DMS53 treated with DMSO at 0.1 percent for 48 hours (cell line): ENCODE data around the gene AHRR.
A peak's percentile ranks its signal among the peaks of the same experiment; 100 is the strongest.

Experiments used
- DNase-seq: peaks from one replicate; lab custom pipeline; 2025; ENCODE audit not compliant: unreplicated experiment; lab: John Stamatoyannopoulos, UW

Gene AHRR

GRCh38 chr5:438481-438981 lies 117.0 kb downstream of the AHRR start:
- DNase-seq, result no peak

DNA sequence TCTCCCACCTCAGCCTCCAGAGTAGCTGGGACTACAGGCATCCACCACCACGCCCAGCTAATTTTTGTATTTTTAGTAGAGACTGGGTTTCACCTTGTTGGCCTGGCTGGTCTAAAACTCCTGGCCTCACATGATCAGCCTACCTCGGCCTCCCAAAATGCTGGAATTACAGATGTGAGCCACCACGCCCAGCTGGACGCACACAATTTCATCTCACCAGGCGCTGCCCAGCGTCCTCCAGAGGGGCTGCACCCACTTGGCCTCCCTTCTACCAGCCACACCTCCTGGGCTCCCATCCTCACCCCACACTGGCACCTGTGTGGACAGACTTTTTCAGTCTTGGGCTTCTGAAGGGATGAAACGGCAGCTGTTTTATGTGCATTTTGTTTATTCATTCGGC lies 117.7 kb downstream of the AHRR start:
- no peak for DNase-seq

GRCh38 chr5:439636-440035 lies 118.1 kb downstream of the AHRR start:
- DNase-seq, result no peak

GRCh38 chr5:440401-441201 lies 119.1 kb downstream of the AHRR start:
- DNase-seq, result no peak

DNA sequence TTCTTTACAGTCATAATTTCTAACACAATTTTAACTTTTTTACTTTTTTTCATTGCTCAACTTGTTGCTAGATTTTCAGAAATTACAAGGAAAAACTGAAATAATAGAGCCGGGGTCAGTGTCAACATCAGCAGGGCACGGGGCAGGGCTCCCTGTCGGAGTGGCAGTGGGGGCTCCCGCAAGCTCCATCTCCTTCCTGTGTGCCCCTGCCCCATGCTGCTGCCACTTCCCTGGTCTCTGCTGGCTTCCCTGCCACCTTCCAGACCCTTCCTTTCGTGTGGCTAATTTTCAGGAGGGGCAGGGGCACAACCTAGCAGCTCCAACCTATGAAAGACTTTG lies 120.5 kb downstream of the AHRR start:
- no peak for DNase-seq

- DNase-seq, result peak; percentile 55
Measured at GRCh38 chr5:442335-443238, 121.1 kb downstream of the AHRR start, which contains the start of gene EXOC3. Gene EXOC3, plus strand, starts transcription at chr5:443176. Its CDS starts 3,030 bp downstream, at chr5:446206.

GRCh38 chr5:443239-444151 lies 122.0 kb downstream of the AHRR start:
- DNase-seq, result peak; percentile 83

GRCh38 chr5:444226-444625 lies 122.7 kb downstream of the AHRR start:
- DNase-seq, result no peak

DNA sequence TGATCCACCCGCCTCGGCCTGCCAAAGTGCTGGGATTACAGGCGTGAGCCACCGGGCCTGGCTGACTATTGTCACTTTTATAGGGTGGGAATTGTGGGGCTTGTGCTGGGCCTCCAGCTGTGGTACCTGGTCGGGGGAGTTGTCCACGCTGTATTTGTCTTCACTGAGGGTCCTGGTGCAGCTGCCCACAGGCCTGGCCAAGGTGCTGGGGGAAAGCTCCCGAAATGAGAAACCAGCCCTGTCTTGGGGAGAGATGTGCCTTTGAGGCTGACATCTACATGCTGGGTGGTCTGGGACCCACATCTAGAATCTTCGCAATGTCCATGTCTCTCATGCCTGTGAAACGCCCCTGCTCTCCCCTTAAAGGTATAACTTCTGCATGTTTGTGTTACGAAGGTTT lies 124.1 kb downstream of the AHRR start:
- DNase-seq, result no peak

DNA sequence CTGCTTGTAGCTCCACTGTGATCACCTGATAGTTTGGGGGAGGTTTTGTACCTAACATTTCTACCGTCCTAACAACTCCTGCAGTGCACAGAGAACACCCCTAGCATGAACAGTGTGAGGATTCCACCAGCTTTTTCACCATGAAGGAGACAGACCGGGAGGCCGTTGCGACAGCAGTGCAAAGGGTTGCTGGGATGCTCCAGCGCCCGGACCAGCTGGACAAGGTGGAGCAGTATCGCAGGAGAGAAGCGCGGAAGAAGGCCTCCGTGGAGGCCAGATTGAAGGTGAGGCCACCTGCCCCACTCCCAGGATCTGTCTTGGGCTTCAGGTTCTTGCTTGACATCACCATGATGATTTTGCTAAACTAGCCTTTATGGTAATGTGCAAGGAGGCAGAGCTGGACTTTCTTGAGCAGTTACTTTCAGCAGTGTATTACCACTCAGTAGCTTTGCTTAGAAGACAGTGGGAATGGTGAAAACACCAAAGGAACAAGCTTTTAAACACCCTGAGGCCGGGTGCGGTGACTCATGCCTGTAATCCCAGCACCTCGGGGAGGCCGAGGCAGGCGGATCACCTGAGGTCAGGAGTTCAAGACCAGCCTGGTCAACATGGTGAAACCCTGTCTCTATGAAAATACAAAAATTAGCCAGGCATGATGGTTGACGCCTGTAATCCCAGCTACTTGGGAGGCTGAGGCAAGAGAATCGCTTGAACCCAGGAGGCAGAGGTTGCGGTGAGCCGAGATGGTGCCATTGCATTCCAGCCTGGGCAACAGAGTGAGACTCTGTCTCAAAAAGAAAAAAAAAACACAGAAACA lies 124.8 kb downstream of the AHRR start:
- no peak for DNase-seq

GRCh38 chr5:446883-447263 lies 125.4 kb downstream of the AHRR start:
- DNase-seq, result peak; percentile 38

DNA sequence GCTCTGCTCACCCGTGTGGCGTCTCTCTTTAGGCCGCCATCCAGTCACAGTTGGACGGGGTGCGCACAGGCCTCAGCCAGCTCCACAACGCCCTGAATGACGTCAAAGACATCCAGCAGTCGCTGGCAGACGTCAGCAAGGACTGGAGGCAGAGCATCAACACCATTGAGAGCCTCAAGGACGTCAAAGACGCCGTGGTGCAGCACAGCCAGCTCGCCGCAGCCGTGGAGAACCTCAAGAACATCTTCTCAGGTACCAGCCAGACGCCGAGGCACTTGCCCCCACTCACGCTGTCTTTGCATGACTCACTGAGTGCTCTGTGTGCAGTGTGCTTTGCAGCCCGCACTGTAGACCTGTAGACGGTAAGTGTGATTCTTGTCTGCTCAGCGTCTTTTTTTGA lies 126.0 kb downstream of the AHRR start:
- DNase-seq, result no peak

- no peak for DNase-seq
Measured at GRCh38 chr5:448061-448765, 126.7 kb downstream of the AHRR start.

DNA sequence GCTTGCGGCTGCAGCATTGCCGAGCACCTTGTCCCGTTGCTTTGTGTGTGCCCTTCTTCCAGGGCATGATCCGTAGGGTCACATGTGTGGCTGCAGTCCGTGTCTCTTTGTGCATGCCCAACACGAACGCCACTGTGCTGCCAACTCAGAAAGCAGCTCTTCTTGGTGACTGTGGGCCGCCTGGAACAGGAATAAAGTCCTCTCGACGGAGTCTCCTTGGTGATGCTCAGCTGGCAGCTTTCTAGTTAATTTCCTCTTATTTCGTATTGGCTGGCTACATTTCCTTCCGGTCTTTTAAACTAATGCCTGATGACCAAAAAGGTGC lies 127.2 kb downstream of the AHRR start:
- DNase-seq, result no peak

DNA sequence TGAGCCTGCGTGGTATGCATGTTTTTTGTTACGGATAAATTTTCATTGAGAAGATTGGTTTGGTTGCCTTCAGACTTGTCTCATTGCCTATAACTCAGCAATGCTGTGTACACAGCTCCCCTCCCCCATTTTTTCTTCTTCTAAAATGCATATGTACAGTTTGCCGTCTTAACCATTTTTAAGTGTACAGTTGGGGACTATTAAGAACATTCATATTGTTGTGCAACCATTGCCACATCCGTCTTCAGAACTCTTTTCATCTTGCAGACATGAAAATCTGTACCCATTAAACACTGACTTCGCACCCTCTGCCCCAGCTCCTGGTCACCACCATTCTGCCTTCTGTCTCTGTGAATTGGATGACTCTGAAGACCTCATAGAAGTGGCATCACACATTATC lies 127.6 kb downstream of the AHRR start:
- no peak for DNase-seq

DNA sequence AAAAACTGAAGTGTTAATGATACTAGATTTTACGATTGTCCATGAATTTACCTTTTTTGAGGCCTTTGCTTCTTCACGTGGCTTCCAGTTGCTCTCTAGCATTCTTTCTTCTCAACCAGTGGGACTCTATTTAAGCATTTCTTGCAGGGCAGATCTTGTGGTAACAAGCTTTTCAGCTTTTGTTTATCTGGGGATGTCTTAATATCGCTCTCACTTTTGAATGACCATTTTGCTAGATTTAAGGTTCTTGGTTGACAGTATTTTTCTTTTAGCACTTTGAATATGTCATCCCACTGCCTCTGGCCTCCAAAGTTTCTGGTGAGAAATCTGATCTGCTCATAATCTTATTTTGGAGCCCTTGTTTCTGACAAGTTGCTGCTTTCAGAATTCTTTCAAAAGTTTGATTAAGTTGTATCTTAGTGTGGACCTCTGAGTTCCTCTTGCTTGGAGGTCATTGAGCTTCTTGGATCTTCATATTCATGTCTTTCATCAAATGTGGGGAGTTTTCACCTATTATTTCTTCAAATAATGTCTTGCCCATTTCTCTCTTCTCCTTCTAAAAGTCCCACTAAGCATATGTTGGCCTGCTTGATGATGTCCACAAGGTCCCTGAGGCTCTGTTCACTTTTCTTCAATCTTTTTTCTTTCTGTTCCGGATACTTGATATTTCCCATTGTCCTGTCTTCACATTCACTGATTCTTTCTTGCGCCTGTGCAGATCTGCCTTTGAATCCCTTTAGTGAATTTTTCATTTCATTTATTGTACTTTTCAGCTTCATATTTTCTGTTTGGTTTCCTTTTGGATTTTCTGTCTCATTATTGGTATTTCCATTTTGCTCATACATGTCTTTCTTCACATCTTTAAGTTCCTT lies 130.3 kb downstream of the AHRR start:
- DNase-seq, result no peak

GRCh38 chr5:452978-453710 lies 131.6 kb downstream of the AHRR start:
- no peak for DNase-seq
